Measurements from ENCODE around the gene P3R3URF.

The P3R3URF gene

DNA sequence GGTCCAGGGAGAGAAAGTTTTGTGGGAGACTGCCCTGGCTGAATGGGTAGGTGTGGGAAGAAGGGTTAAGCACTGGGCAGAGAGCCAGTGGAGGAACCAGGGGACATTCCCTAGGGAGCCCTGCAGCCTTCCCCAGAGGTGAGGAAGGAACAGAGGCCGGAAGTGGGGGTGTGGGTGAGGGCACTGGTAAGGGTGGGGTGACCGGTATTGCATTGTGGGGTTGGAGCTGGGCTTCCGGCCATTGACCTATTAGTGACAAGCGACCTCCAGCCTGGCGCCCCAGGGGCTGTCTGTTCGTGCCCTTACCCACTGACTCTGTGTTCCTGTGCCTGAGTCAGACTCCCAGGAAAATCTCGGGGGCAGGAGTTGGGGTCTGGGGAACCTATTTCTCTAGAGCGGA lies 4.9 kb downstream of the P3R3URF start:
- Histone ChIP-seq H3K36me3 (ENCODE audit: control insufficient read depth, insufficient read depth, low read length) (no peaks in the 10 kb centered on the region), H2AFZ (peak overlapping the region; percentile 77), H3K4me1 (peaks cover 39% of the 10 kb centered on the region), H3K9me3 (ENCODE audit: control insufficient read depth, low read length) (no peaks in the 10 kb centered on the region), H3K4me2 (ENCODE audit: low read length) (no peak overlapping the region), H3K27me3 (ENCODE audit: control insufficient read depth, insufficient read depth, low read length) (no peaks in the 10 kb centered on the region), H3K9ac (no peak overlapping the region), H3K27ac (peak overlapping the region; percentile 89), H3K4me3 (ENCODE audit: low read depth, low read length) (no peak overlapping the region), H3K79me2 (no peaks in the 10 kb centered on the region)
- no peak for TF ChIP-seq CTCF (IDR thresholded peaks at IDR 0.05)

DNA sequence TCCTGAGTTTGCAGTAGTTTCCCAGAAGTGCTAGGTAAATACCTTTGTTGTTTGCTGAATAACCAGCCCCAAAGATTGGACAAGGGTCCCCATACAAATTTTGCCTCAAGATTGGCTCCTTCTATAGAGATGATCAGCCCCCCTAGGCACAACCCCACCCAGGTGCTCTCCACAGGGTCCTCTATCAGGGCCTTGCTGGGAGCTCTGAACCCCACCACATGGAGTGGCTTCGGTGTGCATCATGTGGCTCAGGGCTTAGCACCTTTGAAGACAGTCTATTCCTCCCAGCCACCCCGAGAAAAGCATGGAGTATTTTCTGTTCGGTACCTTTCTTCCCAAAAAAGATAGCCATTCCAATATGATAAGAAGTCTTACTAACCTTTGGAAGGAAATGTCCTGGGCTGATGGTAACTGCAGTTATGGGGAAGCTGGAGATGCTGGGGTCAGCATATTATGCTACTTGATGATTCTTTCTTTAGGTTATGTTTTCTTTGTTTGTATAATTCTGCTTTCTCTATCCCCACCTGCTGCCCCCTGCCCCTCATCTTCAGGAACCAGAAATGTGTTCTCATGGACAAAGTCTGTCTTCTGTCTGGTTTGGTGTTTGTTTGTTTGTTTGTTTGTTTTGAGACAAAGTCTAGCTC lies 6.4 kb downstream of the P3R3URF start:
- no peak for TF ChIP-seq CTCF (IDR thresholded peaks at IDR 0.05)
- Histone ChIP-seq H3K27ac (peak overlapping the region; percentile 89), H3K4me2 (ENCODE audit: low read length) (no peak overlapping the region), H3K36me3 (ENCODE audit: control insufficient read depth, insufficient read depth, low read length) (no peaks in the 10 kb centered on the region), H3K9me3 (ENCODE audit: control insufficient read depth, low read length) (no peaks in the 10 kb centered on the region), H3K4me1 (peaks cover 31% of the 10 kb centered on the region), H3K27me3 (ENCODE audit: control insufficient read depth, insufficient read depth, low read length) (no peaks in the 10 kb centered on the region), H3K4me3 (ENCODE audit: low read depth, low read length) (no peak overlapping the region), H3K79me2 (no peaks in the 10 kb centered on the region), H2AFZ (no peak overlapping the region), H3K9ac (no peak overlapping the region)

DNA sequence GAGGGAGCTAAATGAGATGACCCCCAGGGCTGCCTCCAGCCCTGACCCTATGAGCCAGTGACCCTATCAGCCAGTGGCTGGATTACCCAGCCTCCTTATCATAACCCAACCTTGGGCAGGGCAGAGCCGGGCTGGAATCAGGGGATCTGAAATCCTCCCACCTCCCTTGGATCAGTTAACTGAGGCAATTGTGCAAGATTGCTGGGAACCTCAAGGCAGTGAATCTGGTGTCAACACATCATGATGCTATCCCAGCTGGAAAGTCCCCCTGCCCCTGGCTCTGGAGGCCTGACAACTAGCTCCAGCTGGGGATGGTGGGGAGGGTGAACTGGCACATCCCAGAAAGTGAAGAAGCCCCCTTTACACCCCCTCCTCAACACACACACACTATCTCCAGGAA lies 7.8 kb downstream of the P3R3URF start:
- H3K4me1 ChIP-seq: peaks cover 17% of the 10 kb centered on the region
- no peak overlapping the region for H3K4me2 ChIP-seq (ENCODE audit: low read length)
- no peaks in the 10 kb centered on the region for H3K27me3 ChIP-seq (ENCODE audit: control insufficient read depth, insufficient read depth, low read length)
- no peaks in the 10 kb centered on the region for H3K79me2 ChIP-seq
- no peak overlapping the region for H3K9ac ChIP-seq
- H3K27ac ChIP-seq: no peak overlapping the region
- H2AFZ ChIP-seq: no peak overlapping the region
- H3K36me3 ChIP-seq (ENCODE audit: control insufficient read depth, insufficient read depth, low read length): no peaks in the 10 kb centered on the region
- H3K4me3 ChIP-seq (ENCODE audit: low read depth, low read length): no peak overlapping the region
- no peak for TF ChIP-seq CTCF (IDR thresholded peaks at IDR 0.05)
- H3K9me3 ChIP-seq (ENCODE audit: control insufficient read depth, low read length): no peaks in the 10 kb centered on the region

DNA sequence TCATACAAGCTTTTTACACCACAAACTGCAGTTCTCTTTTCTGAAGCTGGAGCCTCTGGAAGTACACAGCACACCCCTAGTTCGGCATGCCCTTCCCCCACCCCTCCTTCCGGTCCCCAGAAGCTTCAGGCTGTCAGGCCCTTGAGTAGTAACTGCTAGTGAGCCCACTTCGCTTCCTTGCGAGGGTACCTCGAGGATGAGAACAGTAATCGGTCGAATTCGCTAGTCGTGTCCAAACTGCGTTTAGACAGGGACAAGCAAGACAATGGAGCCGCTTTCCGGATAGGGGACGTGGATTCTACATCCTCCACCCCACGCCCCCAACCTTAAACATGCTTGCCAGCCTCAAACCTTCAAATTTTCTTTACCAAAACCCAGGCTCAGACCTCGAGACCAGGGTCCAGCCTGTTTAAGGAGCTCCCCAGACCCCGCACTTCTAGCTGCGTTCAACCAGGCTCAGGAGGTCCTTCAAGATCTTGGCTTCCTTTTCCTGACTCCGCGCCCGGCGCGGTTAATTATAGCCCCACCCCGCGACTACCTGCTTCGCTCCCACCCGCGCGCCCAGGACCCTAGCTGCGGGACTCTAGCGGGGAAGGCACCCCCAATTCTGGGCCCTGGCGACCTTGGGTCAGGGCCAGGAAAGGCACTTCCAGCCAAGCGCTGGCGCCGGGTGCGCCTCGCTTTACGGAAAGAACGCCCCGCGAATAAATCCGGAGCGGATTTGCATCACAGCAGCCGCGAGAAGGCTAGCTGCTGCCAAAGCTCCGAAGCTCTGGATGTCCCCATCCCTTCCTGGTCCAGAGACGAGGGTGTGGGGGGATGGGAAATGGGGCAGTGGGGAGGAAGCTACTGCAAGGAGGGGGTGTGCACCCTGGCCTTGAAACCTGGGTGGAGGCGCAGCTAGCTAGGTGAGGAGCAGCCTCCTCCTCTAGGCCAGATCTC lies 9.5 kb downstream of the P3R3URF start:
- Histone ChIP-seq H3K4me3 (ENCODE audit: low read depth, low read length) (peak overlapping the region; percentile 27), H3K79me2 (no peaks in the 10 kb centered on the region), H3K36me3 (ENCODE audit: control insufficient read depth, insufficient read depth, low read length) (no peaks in the 10 kb centered on the region), H3K27ac (peak overlapping the region; percentile 84), H3K4me2 (ENCODE audit: low read length) (peak overlapping the region; percentile 33), H2AFZ (peak overlapping the region; percentile 22), H3K27me3 (ENCODE audit: control insufficient read depth, insufficient read depth, low read length) (no peaks in the 10 kb centered on the region), H3K9me3 (ENCODE audit: control insufficient read depth, low read length) (no peaks in the 10 kb centered on the region), H3K9ac (no peak overlapping the region), H3K4me1 (peaks cover 10% of the 10 kb centered on the region)
- TF ChIP-seq CTCF (IDR thresholded peaks at IDR 0.05): no peak

All from parathyroid adenoma (tissue), 2 donors.